ENCODE results near the gene VSIR. TPM values are rescaled to one million over a fixed set of nuclear protein-coding genes. Genes with fewer than 3 reads are reported as not detected.

The VSIR gene
- total RNA-seq, 1 donor from 2014 or later = 2.9 TPM

DNA sequence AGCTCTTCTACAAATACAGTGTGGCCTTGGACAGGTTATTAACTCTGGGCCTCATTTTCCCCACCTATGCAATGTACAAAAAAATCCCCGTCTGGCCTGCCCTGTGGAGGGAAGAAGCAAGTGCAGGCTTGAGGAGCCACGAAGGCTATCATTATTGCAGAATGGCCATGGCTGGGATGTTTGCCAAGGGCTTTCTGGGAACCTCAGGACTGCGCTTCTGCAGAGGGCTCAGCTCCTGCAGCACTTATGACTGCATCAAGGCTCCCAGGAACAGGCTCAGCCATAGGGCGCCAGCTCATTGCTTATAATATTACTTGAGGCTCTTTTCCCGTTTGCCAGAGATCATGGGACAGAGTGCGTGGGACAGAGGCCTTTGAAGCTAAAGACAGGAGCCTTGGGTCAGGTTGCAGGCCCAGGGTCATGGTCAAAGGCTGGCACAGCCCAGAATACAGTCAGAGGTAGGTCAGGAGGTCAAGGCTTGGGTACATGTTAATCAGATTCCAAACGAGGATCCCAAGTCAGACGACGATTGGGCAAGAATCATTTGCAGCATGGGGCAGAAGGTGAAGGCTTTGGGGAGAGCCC lies 33.2 kb downstream of the VSIR start:
- no peak overlapping the region for H3K4me3 ChIP-seq (ENCODE audit: insufficient read depth, low read depth, low read length)
- no peaks in the 10 kb centered on the region for H3K36me3 ChIP-seq (ENCODE audit: insufficient read depth, low read length)
- FAIRE-seq (no peak), DNase-seq (ENCODE audit: low read depth) (peak; percentile 26)
- no peaks in the 10 kb centered on the region for H4K20me1 ChIP-seq (ENCODE audit: insufficient read depth, low read length)
- Mint-ChIP-seq H3K4me1 (ENCODE audit: low read depth, unreplicated experiment) (no peaks in the 10 kb centered on the region), H3K4me3 (ENCODE audit: unreplicated experiment) (no peak overlapping the region), H3K27me3 (ENCODE audit: low read depth, unreplicated experiment) (peaks cover 43% of the 10 kb centered on the region), H3K9me3 (ENCODE audit: unreplicated experiment) (peaks cover 4% of the 10 kb centered on the region), H3K36me3 (ENCODE audit: low read depth, unreplicated experiment) (no peaks in the 10 kb centered on the region), H3K27ac (ENCODE audit: unreplicated experiment) (no peak overlapping the region)
- no peaks in the 10 kb centered on the region for H3K27me3 ChIP-seq (ENCODE audit: insufficient read depth, low read length)
- no peak overlapping the region for H3K4me2 ChIP-seq (ENCODE audit: low read length)
- H3K4me1 ChIP-seq (ENCODE audit: insufficient read depth, low read length) = no peaks in the 10 kb centered on the region
- no peaks in the 10 kb centered on the region for H3K79me2 ChIP-seq (ENCODE audit: insufficient read depth, low read length)
- H3K9me3 ChIP-seq (ENCODE audit: insufficient read depth, low read depth, low read length) = peaks cover 3% of the 10 kb centered on the region
- H3K27ac ChIP-seq (ENCODE audit: low read depth, low read length) = no peak overlapping the region
- no peak overlapping the region for H2AFZ ChIP-seq (ENCODE audit: low read depth, low read length)
- no peak overlapping the region for H3K9ac ChIP-seq (ENCODE audit: low read length)
- no peak for TF ChIP-seq CTCF (IDR thresholded peaks at IDR 0.05; ENCODE audit: insufficient read depth, low read depth, low read length)
- no peak for TF ChIP-seq EZH2 (IDR thresholded peaks at IDR 0.05; ENCODE audit: insufficient read depth, low read length)

- Mint-ChIP-seq H3K9me3 (ENCODE audit: unreplicated experiment) (peaks cover 4% of the 10 kb centered on the region), H3K36me3 (ENCODE audit: low read depth, unreplicated experiment) (no peaks in the 10 kb centered on the region), H3K4me3 (ENCODE audit: unreplicated experiment) (no peak overlapping the region), H3K27ac (ENCODE audit: unreplicated experiment) (no peak overlapping the region), H3K4me1 (ENCODE audit: low read depth, unreplicated experiment) (no peaks in the 10 kb centered on the region), H3K27me3 (ENCODE audit: low read depth, unreplicated experiment) (peaks cover 42% of the 10 kb centered on the region)
- Histone ChIP-seq H3K27me3 (ENCODE audit: insufficient read depth, low read length) (no peaks in the 10 kb centered on the region), H3K4me1 (ENCODE audit: insufficient read depth, low read length) (no peaks in the 10 kb centered on the region), H3K4me2 (ENCODE audit: low read length) (no peak overlapping the region), H3K4me3 (ENCODE audit: insufficient read depth, low read depth, low read length) (no peak overlapping the region), H3K27ac (ENCODE audit: low read depth, low read length) (no peak overlapping the region), H4K20me1 (ENCODE audit: insufficient read depth, low read length) (no peaks in the 10 kb centered on the region), H3K36me3 (ENCODE audit: insufficient read depth, low read length) (no peaks in the 10 kb centered on the region), H3K9me3 (ENCODE audit: insufficient read depth, low read depth, low read length) (peaks cover 3% of the 10 kb centered on the region), H3K9ac (ENCODE audit: low read length) (no peak overlapping the region), H3K79me2 (ENCODE audit: insufficient read depth, low read length) (no peaks in the 10 kb centered on the region), H2AFZ (ENCODE audit: low read depth, low read length) (no peak overlapping the region)
- no peak for FAIRE-seq
- DNase-seq (ENCODE audit: low read depth) = no peak
- TF ChIP-seq EZH2 (IDR thresholded peaks at IDR 0.05; ENCODE audit: insufficient read depth, low read length) (no peak), CTCF (IDR thresholded peaks at IDR 0.05; ENCODE audit: insufficient read depth, low read depth, low read length) (no peak)
These were observed 33.9 kb downstream of the VSIR start for GRCh38 chr10:71739358-71739900.

- Mint-ChIP-seq H3K27me3 (ENCODE audit: low read depth, unreplicated experiment) (peaks cover 39% of the 10 kb centered on the region), H3K36me3 (ENCODE audit: low read depth, unreplicated experiment) (no peaks in the 10 kb centered on the region), H3K27ac (ENCODE audit: unreplicated experiment) (no peak overlapping the region), H3K4me1 (ENCODE audit: low read depth, unreplicated experiment) (no peaks in the 10 kb centered on the region), H3K9me3 (ENCODE audit: unreplicated experiment) (peaks cover 5% of the 10 kb centered on the region), H3K4me3 (ENCODE audit: unreplicated experiment) (no peak overlapping the region)
- no peak overlapping the region for H3K4me2 ChIP-seq (ENCODE audit: low read length)
- H3K79me2 ChIP-seq (ENCODE audit: insufficient read depth, low read length) = no peaks in the 10 kb centered on the region
- FAIRE-seq (no peak), DNase-seq (ENCODE audit: low read depth) (no peak)
- TF ChIP-seq CTCF (IDR thresholded peaks at IDR 0.05; ENCODE audit: insufficient read depth, low read depth, low read length) = no peak
- TF ChIP-seq EZH2 (IDR thresholded peaks at IDR 0.05; ENCODE audit: insufficient read depth, low read length) = no peak
- no peaks in the 10 kb centered on the region for H3K36me3 ChIP-seq (ENCODE audit: insufficient read depth, low read length)
- no peaks in the 10 kb centered on the region for H4K20me1 ChIP-seq (ENCODE audit: insufficient read depth, low read length)
- H3K4me1 ChIP-seq (ENCODE audit: insufficient read depth, low read length) = no peaks in the 10 kb centered on the region
- H3K9ac ChIP-seq (ENCODE audit: low read length) = no peak overlapping the region
- no peak overlapping the region for H3K27ac ChIP-seq (ENCODE audit: low read depth, low read length)
- H3K9me3 ChIP-seq (ENCODE audit: insufficient read depth, low read depth, low read length) = peaks cover 3% of the 10 kb centered on the region
- H2AFZ ChIP-seq (ENCODE audit: low read depth, low read length) = no peak overlapping the region
- H3K4me3 ChIP-seq (ENCODE audit: insufficient read depth, low read depth, low read length) = no peak overlapping the region
- H3K27me3 ChIP-seq (ENCODE audit: insufficient read depth, low read length) = no peaks in the 10 kb centered on the region
These were observed 35.5 kb downstream of the VSIR start for GRCh38 chr10:71737834-71738197.

Data from astrocyte (in vitro differentiated cells and primary cell).